H1 (cell line): ENCODE data around the gene ZNF423. TPM values are rescaled to one million over a fixed set of nuclear protein-coding genes. Genes with fewer than 3 reads are reported as not detected.

ENCODE experiments used
- CTCF ChIA-PET: fragments of 300-600 bp; sonication (Branson Sonifier 250); formaldehyde crosslinking; loops from one replicate; lab custom pipeline; 2021; ENCODE audit not compliant: partially characterized antibody; lab: Charles Lee
- POLR2A ChIA-PET: fragments of 300-600 bp; sonication (Branson Sonifier 250); formaldehyde crosslinking; loops from one replicate; lab custom pipeline; 2021; ENCODE audit warnings: inconsistent platforms; ENCODE audit not compliant: partially characterized antibody; lab: Charles Lee
- DNase-seq, 2 experiments: peaks; one replicate each; pipeline versions ENCODE4 v3.0.0 to v3.0.0-alpha.2; 2010 to 2022; ENCODE audit warnings: low spot score in 2 of 2, low read depth in 1 of 2, mixed read lengths in 1 of 2
- FAIRE-seq: peaks from 2 replicates; lab custom pipeline; 2011; peaks lifted over from hg19 to GRCh38; lab: Jason Lieb, UNC
- H2AFZ ChIP-seq: 2 replicates; pipeline ENCODE4 v1.8.1; 2012; ENCODE audit warnings: low read length, inconsistent platforms
- H2AK5ac ChIP-seq: 2 replicates; pipeline ENCODE4 v1.6.1; 2013; ENCODE audit warnings: low read depth, low read length
- H2BK120ac ChIP-seq: replicated peaks from 2 replicates; pipeline ENCODE3; 2013; ENCODE audit warnings: low read depth, low read length, inconsistent platforms
- H2BK12ac ChIP-seq: 2 replicates; pipeline ENCODE4 v1.6.1; 2013; ENCODE audit warnings: low read depth, low read length
- H2BK15ac ChIP-seq: 2 replicates; pipeline ENCODE4 v1.6.1; 2013; ENCODE audit warnings: low read length
- H2BK20ac ChIP-seq: 2 replicates; pipeline ENCODE4 v1.6.1; 2013; ENCODE audit warnings: low read length
- H2BK5ac ChIP-seq: 2 replicates; pipeline ENCODE4 v1.6.1; 2013; ENCODE audit warnings: low read depth, low read length
- H3K14ac ChIP-seq: 2 replicates; pipeline ENCODE4 v1.6.1; 2013; ENCODE audit warnings: inconsistent platforms; ENCODE audit not compliant: insufficient read length
- H3K18ac ChIP-seq: 2 replicates; pipeline ENCODE4 v1.6.1; 2013; ENCODE audit warnings: low read length; ENCODE audit errors: extremely low read depth
- H3K23ac ChIP-seq: 2 replicates; pipeline ENCODE4 v1.6.1; 2013; ENCODE audit warnings: inconsistent platforms; ENCODE audit not compliant: insufficient read length
- H3K23me2 ChIP-seq: 2 replicates; pipeline ENCODE4 v1.6.1; 2013; ENCODE audit warnings: low read depth, low read length
- H3K27ac ChIP-seq: 2 replicates; pipeline ENCODE4 v1.6.1; 2011; ENCODE audit warnings: low read depth, low read length, inconsistent platforms
- H3K27me3 ChIP-seq, 4 experiments: replicated peaks in 1 of 4; 1 replicate in 1 of 4; 2 replicates in 3 of 4; pipeline versions ENCODE4 v1.6.1 to v1.8.1; 2011 to 2013; ENCODE audit warnings: low read length in 3 of 4, mild to moderate bottlenecking in 3 of 4, inconsistent platforms in 2 of 4, mixed read lengths in 2 of 4, moderate library complexity in 1 of 4; ENCODE audit not compliant: control insufficient read depth in 3 of 4, insufficient read depth in 3 of 4; ENCODE audit errors: extremely low read depth in 1 of 4
- H3K36me3 ChIP-seq, 4 experiments: 2 replicates each; pipeline versions ENCODE4 v1.6.1 to v1.8.1; 2011 to 2013; ENCODE audit warnings: mild to moderate bottlenecking in 4 of 4, low read length in 3 of 4, moderate library complexity in 2 of 4, control low read depth in 1 of 4, inconsistent platforms in 1 of 4; ENCODE audit not compliant: insufficient read depth in 4 of 4, control insufficient read depth in 2 of 4
- H3K4ac ChIP-seq: replicated peaks from 2 replicates; pipeline ENCODE3; 2013; ENCODE audit warnings: low read length, low read depth, mixed read lengths, inconsistent platforms; ENCODE audit not compliant: insufficient read length
- H3K4me1 ChIP-seq, 4 experiments: replicated peaks in 1 of 4; 1 replicate in 1 of 4; 2 replicates in 3 of 4; pipeline versions ENCODE4 v1.6.1 to v1.8.1; 2011 to 2013; ENCODE audit warnings: low read length in 3 of 4, inconsistent platforms in 2 of 4, mixed read lengths in 1 of 4; ENCODE audit not compliant: insufficient read depth in 4 of 4, control insufficient read depth in 3 of 4
- H3K4me2 ChIP-seq, 2 experiments: 2 replicates each; pipeline versions ENCODE4 v1.6.1 to v1.8.1; 2011 to 2013; ENCODE audit warnings: low read depth in 2 of 2, low read length in 2 of 2, control low read depth in 1 of 2, inconsistent platforms in 1 of 2, mild to moderate bottlenecking in 1 of 2; ENCODE audit not compliant: insufficient read depth in 1 of 2
- H3K4me3 ChIP-seq, 4 experiments: fragments of 200-600, 300-600 bp in 1 of 4; sonication (generic), shearing (Covaris generic), sonication (Bioruptor Twin) in 1 of 4; 2 replicates each; pipeline versions ENCODE4 v1.5.1 to v1.8.1; 2011 to 2016; ENCODE audit warnings: low read length in 4 of 4, low read depth in 3 of 4, control low read depth in 2 of 4, inconsistent platforms in 2 of 4, mild to moderate bottlenecking in 2 of 4, mixed read lengths in 1 of 4, moderate library complexity in 1 of 4; ENCODE audit not compliant: insufficient read depth in 2 of 4; ENCODE audit errors: extremely low read depth in 1 of 4
- H3K56ac ChIP-seq: replicated peaks from 2 replicates; pipeline ENCODE3; 2013; ENCODE audit warnings: low read depth, mild to moderate bottlenecking, mixed read lengths, low read length, inconsistent platforms; ENCODE audit not compliant: insufficient read length
- H3K79me1 ChIP-seq: 2 replicates; pipeline ENCODE4 v1.6.1; 2013; ENCODE audit warnings: low read depth, low read length, control low read depth
- H3K79me2 ChIP-seq, 2 experiments: 2 replicates each; pipeline versions ENCODE4 v1.6.1 to v1.8.1; 2012 to 2013; ENCODE audit warnings: low read length in 2 of 2, mild to moderate bottlenecking in 2 of 2, inconsistent platforms in 1 of 2; ENCODE audit not compliant: insufficient read depth in 2 of 2, control insufficient read depth in 1 of 2
- H3K9ac ChIP-seq, 4 experiments: replicated peaks in 1 of 4; 1 replicate in 1 of 4; 2 replicates in 3 of 4; pipeline versions ENCODE4 v1.6.1 to v1.8.1; 2011 to 2013; ENCODE audit warnings: low read depth in 3 of 4, low read length in 3 of 4, control low read depth in 2 of 4, mild to moderate bottlenecking in 2 of 4, moderate library complexity in 2 of 4, inconsistent platforms in 1 of 4; ENCODE audit errors: extremely low read depth in 1 of 4
- H3K9me3 ChIP-seq, 2 experiments: 2 replicates each; pipeline versions ENCODE4 v1.6.1 to v1.8.1; 2012 to 2013; ENCODE audit warnings: mild to moderate bottlenecking in 2 of 2, moderate library complexity in 2 of 2, control low read depth in 1 of 2, inconsistent platforms in 1 of 2, low read depth in 1 of 2, low read length in 1 of 2, mixed read lengths in 1 of 2; ENCODE audit not compliant: insufficient read depth in 2 of 2
- H4K20me1 ChIP-seq, 2 experiments: replicated peaks in 1 of 2; 2 replicates each; pipeline versions ENCODE3 to v1.8.1; 2011 to 2013; ENCODE audit warnings: inconsistent platforms in 2 of 2, low read length in 2 of 2, mild to moderate bottlenecking in 1 of 2; ENCODE audit not compliant: insufficient read depth in 2 of 2, control insufficient read depth in 1 of 2
- H4K5ac ChIP-seq: 2 replicates; pipeline ENCODE4 v1.6.1; 2013; ENCODE audit warnings: low read length, low read depth, mixed read lengths, inconsistent platforms; ENCODE audit not compliant: insufficient read length
- H4K8ac ChIP-seq: 2 replicates; pipeline ENCODE4 v1.8.0; 2013; ENCODE audit warnings: mild to moderate bottlenecking, moderate library complexity, low read length, inconsistent platforms; ENCODE audit not compliant: insufficient read depth; ENCODE audit errors: extremely low read depth
- H4K91ac ChIP-seq: replicated peaks from 2 replicates; pipeline ENCODE3; 2013; ENCODE audit warnings: low read length, mixed read lengths, inconsistent platforms; ENCODE audit not compliant: insufficient read length
- RAD21 ChIP-seq, 2 experiments: IDR thresholded peaks in 1 of 2; conservative IDR thresholded peaks in 1 of 2; 2 replicates each; pipeline ENCODE4 v1.6.1; 2011; ENCODE audit warnings: low read depth in 2 of 2, low read length in 2 of 2, improper control_type of control experiment in 1 of 2, inconsistent platforms in 1 of 2, mild to moderate bottlenecking in 1 of 2, moderate library complexity in 1 of 2
- SP1 ChIP-seq: IDR thresholded peaks from 2 replicates; pipeline ENCODE4 v1.6.1; 2011; ENCODE audit warnings: low read depth, low read length
- WGBS, 2 experiments: shearing (Covaris generic) in 1 of 2; methylation state at CpG; one replicate each; pipeline versions ENCODE4 v1.1.6 to v1.1.7; 2013 to 2015; ENCODE audit warnings: low lambda C conversion rate in 2 of 2, mixed read lengths in 2 of 2, inconsistent platforms in 1 of 2, low coverage in 1 of 2, missing lambda C conversion rate in 1 of 2; ENCODE audit not compliant: insufficient replicate concordance in 2 of 2, insufficient coverage in 1 of 2, insufficient read length in 1 of 2; ENCODE audit errors: extremely low coverage in 1 of 2, missing lambda C conversion rate in 1 of 2; 5-methylcytosine and 5-hydroxymethylcytosine counted together
- polyA plus RNA-seq, 7 experiments: library from polyadenylated mRNA; depleted of rRNA in 3 of 7; stranded (reverse) in 5 of 7; unstranded in 2 of 7; fragments of >200 nt in 5 of 7; fragments of 200-250 nt in 2 of 7; gene quantifications; 1 replicate in 5 of 7; 2 replicates in 1 of 7; 4 replicates in 1 of 7; pipeline versions ENCODE4 v1.2.1 to v1.2.3, GENCODE V29; 2011 to 2013; ENCODE audit warnings: missing spikeins in 2 of 7, mixed read lengths in 2 of 7
- total RNA-seq: library from RNA; stranded (reverse); fragmentation: NEBNext Ultra II Directional; extraction: Animal tissue kit (Norgen Biotek cat#: 25700); gene quantifications from 2 replicates; pipeline ENCODE4 v1.2.1, GENCODE V29; 2021

The ZNF423 gene
- total and polyA plus RNA-seq, 2 of the 8 experiments (the other 6 are each of a cell fraction or from before 2014, with no cell fraction given), result 38.2 to 52.3 TPM

DNA sequence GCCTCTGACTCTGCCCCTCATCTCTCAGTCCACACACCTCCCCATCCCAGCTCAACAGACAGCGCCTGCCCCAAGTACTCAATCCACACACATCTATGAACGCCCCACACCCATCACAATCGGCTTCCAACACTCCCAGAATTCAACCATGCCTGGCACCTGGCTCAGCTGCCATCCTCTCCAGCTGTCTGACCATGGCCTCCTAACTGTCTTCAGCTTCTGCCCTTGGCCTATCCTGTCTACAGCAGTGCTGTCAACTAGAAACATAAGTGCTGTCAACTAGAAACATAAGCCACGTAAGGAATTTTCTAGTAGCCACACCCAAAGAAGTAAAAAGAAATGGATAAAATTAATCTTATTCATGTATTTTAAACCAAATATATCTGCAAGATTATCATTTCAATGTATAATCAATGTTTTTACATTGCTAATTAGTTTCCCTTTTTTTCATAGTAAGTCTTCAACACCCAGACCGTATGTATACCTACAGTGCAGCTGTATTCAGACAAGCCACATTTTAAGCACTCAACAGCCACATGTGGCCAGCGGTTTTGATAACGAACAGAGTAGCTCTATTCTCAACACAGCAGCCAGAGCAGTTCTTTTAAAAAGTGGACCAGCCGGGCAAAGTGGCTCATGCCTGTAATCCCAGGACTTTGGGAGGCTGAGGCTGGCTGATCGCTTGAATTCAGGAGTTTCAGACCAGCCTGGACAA, 48.6 kb upstream of the ZNF423 start:
- no peak overlapping the region for H2BK15ac ChIP-seq
- no peaks in the 10 kb centered on the region for H3K4me1 ChIP-seq
- H3K27me3 ChIP-seq, result no peaks in the 10 kb centered on the region
- no peak overlapping the region for H3K9ac ChIP-seq
- no peak overlapping the region for H2AFZ ChIP-seq
- no peak overlapping the region for H3K56ac ChIP-seq
- FAIRE-seq (no peak), DNase-seq (no peak)
- H3K79me1 ChIP-seq, result no peaks in the 10 kb centered on the region
- no peak overlapping the region for H4K5ac ChIP-seq
- no peak overlapping the region for H3K18ac ChIP-seq
- POLR2A ChIA-PET, result no interaction called here
- no peaks in the 10 kb centered on the region for H3K9me3 ChIP-seq
- H2BK5ac ChIP-seq, result no peak overlapping the region
- no peak overlapping the region for H2BK20ac ChIP-seq
- no peak overlapping the region for H2BK120ac ChIP-seq
- no peak overlapping the region for H3K27ac ChIP-seq
- no peak overlapping the region for H3K23ac ChIP-seq
- no peak overlapping the region for H2BK12ac ChIP-seq
- H3K14ac ChIP-seq, result no peak overlapping the region
- WGBS, 2 experiments, result 88% methylated on average over 9 of the region's 9 CpGs; no CpG with 5 or more reads in 1 of the 2 experiments
- H3K79me2 ChIP-seq, result no peaks in the 10 kb centered on the region
- peak overlapping the region; percentile 14 for H4K91ac ChIP-seq
- TF ChIP-seq RAD21 (IDR thresholded peaks at IDR 0.05 in 1 of 2, conservative IDR thresholded peaks at IDR 0.05 in 1 of 2; ENCODE audit: low read depth in 2 of 2, low read length in 2 of 2) (no peak), SP1 (no peak)
- no peaks in the 10 kb centered on the region for H3K36me3 ChIP-seq
- H3K4me3 ChIP-seq, result no peak overlapping the region
- no peak overlapping the region for H4K8ac ChIP-seq
- H3K4me2 ChIP-seq, result no peak overlapping the region
- no peak overlapping the region for H2AK5ac ChIP-seq
- H3K4ac ChIP-seq, result no peak overlapping the region
- H4K20me1 ChIP-seq, result peaks cover 0 to 6% of the 10 kb centered on the region in 2 experiments
- peaks cover 5% of the 10 kb centered on the region; the same call in 1 of the 2 replicates for H3K23me2 ChIP-seq
- CTCF ChIA-PET, result interaction anchor here (1.1 to 6.9 kb wide), 8 partner anchors 9 to 294 kb away, joined by 3 to 64 read pairs (median 4); no protein-coding TSS in a partner anchor
